ENCODE measurements around the gene VPS11.

DNA sequence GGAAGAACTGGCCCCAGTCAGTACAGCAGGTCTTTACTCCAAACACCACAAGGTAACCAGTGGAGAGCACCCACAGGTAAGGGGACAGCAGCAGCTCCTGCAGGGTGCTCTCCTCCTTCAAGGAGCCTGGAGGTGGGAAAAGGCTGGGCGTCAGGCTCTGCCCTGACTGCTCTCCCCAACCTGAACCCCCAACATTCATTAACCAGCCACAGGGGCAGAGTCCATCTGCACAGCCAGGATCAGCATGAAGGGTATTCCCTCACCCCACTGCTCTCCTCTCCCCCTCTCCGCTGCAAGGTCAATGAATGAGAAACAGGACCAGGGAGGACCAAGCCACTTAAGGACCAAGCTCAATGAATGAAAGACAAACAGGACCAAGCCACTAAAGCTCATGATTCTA, 40.6 kb upstream of the VPS11 start:
- TF ChIP-seq, protein P1, sequence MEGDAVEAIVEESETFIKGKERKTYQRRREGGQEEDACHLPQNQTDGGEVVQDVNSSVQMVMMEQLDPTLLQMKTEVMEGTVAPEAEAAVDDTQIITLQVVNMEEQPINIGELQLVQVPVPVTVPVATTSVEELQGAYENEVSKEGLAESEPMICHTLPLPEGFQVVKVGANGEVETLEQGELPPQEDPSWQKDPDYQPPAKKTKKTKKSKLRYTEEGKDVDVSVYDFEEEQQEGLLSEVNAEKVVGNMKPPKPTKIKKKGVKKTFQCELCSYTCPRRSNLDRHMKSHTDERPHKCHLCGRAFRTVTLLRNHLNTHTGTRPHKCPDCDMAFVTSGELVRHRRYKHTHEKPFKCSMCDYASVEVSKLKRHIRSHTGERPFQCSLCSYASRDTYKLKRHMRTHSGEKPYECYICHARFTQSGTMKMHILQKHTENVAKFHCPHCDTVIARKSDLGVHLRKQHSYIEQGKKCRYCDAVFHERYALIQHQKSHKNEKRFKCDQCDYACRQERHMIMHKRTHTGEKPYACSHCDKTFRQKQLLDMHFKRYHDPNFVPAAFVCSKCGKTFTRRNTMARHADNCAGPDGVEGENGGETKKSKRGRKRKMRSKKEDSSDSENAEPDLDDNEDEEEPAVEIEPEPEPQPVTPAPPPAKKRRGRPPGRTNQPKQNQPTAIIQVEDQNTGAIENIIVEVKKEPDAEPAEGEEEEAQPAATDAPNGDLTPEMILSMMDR (IDR thresholded peaks at IDR 0.05) = no peak
- no peak for TF ChIP-seq EZH2 (IDR thresholded peaks at IDR 0.05)
- TF ChIP-seq EZH2phosphoT487 (IDR thresholded peaks at IDR 0.05) = no peak

Measured in neural progenitor cell (in vitro differentiated cells).